Brain pericyte (primary cell): Measurements from ENCODE around the gene UGGT2.
"Not testable (repeated sequence)": the region's sequence is repeated elsewhere in the genome, so short reads cannot be mapped to it uniquely, and the experiment has no call there.

Experiments
- DNase-seq: peaks from one replicate; pipeline ENCODE4 v3.0.0-alpha.2; 2012; ENCODE audit warnings: low read depth, low spot score

UGGT2 gene

GRCh38 chr13:96051946-96052345 lies 1.3 kb downstream of the UGGT2 start:
- DNase-seq: not testable (repeated sequence)

- not testable (repeated sequence) for DNase-seq
Measured at GRCh38 chr13:96051491-96051890, 1.7 kb downstream of the UGGT2 start.

GRCh38 chr13:96050955-96051354 lies 2.2 kb downstream of the UGGT2 start:
- not testable (repeated sequence) for DNase-seq

GRCh38 chr13:96046449-96047126 lies 6.6 kb downstream of the UGGT2 start:
- DNase-seq: not testable (repeated sequence)

- DNase-seq: no peak
Measured at GRCh38 chr13:96044238-96044637, 9.0 kb downstream of the UGGT2 start.

- no peak for DNase-seq
Measured at GRCh38 chr13:96041326-96042110, 11.7 kb downstream of the UGGT2 start.

- DNase-seq: no peak
Measured at GRCh38 chr13:96036515-96036914, 16.7 kb downstream of the UGGT2 start.

GRCh38 chr13:96034662-96035061 lies 18.5 kb downstream of the UGGT2 start:
- DNase-seq: no peak

- DNase-seq: no peak
Measured at GRCh38 chr13:96033220-96034015, 19.8 kb downstream of the UGGT2 start.

GRCh38 chr13:96032717-96033116 lies 20.5 kb downstream of the UGGT2 start:
- DNase-seq: no peak

- DNase-seq: no peak
Measured at GRCh38 chr13:96029002-96029401, 24.2 kb downstream of the UGGT2 start.

- no peak for DNase-seq
Measured at GRCh38 chr13:96027496-96027895, 25.7 kb downstream of the UGGT2 start.

- no peak for DNase-seq
Measured at GRCh38 chr13:96025283-96025682, 27.9 kb downstream of the UGGT2 start.

- DNase-seq: no peak
Measured at GRCh38 chr13:96020931-96021330, 32.3 kb downstream of the UGGT2 start.

- peak; percentile 30 for DNase-seq
Measured at GRCh38 chr13:96020155-96020575, 33.0 kb downstream of the UGGT2 start.

GRCh38 chr13:96018135-96018534 lies 35.1 kb downstream of the UGGT2 start:
- no peak for DNase-seq

GRCh38 chr13:96011291-96011872 lies 41.8 kb downstream of the UGGT2 start:
- peak; percentile 10 for DNase-seq

- no peak for DNase-seq
Measured at GRCh38 chr13:96003304-96003703, 49.9 kb downstream of the UGGT2 start.

- DNase-seq: no peak
Measured at GRCh38 chr13:96002322-96003131, 50.7 kb downstream of the UGGT2 start.

GRCh38 chr13:96000069-96000468 lies 53.1 kb downstream of the UGGT2 start:
- no peak for DNase-seq

- DNase-seq: no peak
Measured at GRCh38 chr13:95987841-95988240, 65.4 kb downstream of the UGGT2 start.
